NCI-H2196 (cell line): ENCODE results near the gene ARRDC2.
"Not testable (repeated sequence)": the region's sequence is repeated elsewhere in the genome, so short reads cannot be mapped to it uniquely, and the experiment has no call there.

ENCODE experiments used
- DNase-seq: peaks from one replicate; lab custom pipeline; 2025; ENCODE audit not compliant: unreplicated experiment; lab: John Stamatoyannopoulos, UW

Gene ARRDC2

DNA sequence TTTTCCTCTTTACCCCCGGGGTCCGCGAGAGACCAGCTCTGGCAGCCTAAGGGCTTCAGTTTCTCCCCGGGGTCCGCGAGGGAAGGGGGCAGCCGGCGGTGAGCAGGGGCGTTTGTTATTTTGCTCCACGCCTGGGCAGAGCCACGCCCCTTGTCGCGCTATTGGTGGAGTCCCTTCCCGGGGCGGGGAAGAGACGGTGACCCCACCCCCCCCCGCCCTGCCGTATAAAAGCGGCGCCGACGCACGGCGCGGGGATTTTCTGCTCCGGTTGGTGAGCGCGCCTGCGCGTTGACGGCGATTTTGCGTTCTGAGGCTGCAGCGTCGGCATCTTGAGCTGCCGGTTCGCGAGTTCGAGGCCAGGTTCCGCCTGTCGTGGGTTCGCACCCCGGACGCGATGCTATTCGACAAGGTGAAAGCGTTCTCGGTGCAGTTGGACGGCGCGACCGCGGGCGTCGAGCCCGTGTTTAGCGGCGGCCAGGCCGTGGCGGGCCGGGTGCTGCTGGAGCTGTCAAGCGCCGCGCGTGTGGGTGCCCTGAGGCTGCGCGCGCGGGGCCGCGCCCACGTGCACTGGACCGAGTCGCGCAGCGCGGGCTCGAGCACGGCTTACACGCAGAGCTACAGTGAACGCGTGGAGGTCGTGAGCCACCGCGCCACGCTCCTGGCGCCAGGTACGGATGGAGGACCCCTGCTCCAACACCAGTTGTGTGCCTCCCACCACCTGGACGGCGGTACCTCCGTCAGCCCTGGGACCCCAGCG lies at the start of gene ARRDC2:
ARRDC2 (plus strand) TSS at position 254 of the 757 bp plus-strand sequence; CDS start at position 395, 141 bp downstream.
- no peak for DNase-seq

- DNase-seq, result no peak
These were observed 43.9 kb upstream of the ARRDC2 start for GRCh38 chr19:17963936-17964691.

- no peak for DNase-seq
These were observed 42.4 kb upstream of the ARRDC2 start for GRCh38 chr19:17965370-17966128.

GRCh38 chr19:17966129-17966483 lies 41.9 kb upstream of the ARRDC2 start:
- DNase-seq, result no peak

GRCh38 chr19:17966550-17967256 lies 41.3 kb upstream of the ARRDC2 start, which contains the start of gene KCNN1:
KCNN1 (plus strand) TSS chr19:17967107; CDS start chr19:17973889, 6,782 bp downstream.
- no peak for DNase-seq

DNA sequence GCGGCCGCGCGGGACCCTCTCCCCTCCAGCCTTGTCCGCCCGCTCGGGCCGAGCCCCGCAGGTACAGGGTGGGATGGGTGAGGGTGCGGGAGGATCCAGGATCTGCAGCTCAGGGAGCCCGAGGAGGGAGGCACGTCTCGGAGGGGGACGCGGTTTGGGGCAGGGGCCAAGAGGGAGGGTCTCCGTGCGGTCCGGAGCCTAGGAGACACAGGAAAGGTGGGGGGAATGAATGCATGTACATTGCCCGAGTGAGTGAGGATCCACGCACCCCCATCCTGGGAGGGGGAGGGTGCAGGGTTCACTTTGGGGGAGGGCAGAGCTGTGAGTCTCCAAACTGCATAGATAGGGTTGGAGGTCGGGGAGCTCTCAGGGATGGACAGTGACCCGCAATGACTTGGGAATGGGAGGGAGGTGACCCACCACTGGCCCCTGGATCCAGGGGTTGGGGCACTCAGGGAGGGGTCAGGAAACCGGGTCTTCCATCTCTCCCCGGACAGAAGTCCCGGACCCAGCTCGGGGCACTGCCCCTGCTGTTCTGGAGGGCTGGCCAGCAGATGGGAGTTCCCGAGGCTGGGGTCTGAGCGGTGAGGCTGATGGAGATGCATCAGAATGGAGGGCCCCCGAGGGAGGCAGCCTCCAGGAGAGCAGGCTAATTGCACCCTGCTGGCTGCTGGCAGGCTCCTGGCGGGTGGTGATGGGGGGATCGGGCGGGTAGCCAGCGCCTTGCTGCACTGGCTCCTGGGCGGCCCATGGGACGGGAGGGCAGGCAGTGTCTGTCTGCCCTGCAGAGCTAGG lies 40.5 kb upstream of the ARRDC2 start:
- no peak for DNase-seq

- no peak for DNase-seq
These were observed 39.6 kb upstream of the ARRDC2 start for GRCh38 chr19:17968362-17968761.

DNA sequence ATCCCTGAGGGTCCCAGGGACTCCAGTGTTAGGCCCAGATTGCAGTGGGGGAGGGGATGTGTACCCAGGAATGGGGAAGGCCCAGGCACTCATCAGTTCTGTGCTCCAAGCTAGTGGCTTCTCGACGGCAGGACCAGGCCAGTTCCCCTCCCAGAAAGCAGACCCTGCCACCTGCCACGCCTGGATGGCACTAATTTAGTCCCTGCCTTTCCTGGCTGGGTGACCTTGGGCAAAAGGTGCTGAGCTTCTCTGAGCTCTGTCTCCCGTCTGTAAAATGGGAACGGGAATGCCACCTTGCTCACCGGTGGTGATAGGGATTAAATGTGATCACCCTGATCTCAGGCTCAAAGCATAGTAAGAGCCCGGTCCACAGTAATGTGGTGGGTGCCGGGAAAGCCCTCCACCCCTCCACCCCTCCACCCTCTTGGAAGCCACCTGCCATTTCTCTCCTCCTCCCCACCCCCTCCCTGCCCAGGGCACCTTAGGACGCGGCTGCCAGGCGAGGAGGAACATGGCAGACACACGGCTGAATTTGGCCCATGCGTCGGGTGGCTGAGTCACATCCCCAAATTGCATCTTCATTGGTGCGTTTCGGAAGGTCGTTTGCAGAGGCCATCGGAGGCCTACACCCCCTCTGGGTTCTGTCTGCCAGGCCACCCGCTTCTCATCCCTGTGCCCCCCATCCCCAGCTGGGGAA lies 38.7 kb upstream of the ARRDC2 start:
- no peak for DNase-seq

DNA sequence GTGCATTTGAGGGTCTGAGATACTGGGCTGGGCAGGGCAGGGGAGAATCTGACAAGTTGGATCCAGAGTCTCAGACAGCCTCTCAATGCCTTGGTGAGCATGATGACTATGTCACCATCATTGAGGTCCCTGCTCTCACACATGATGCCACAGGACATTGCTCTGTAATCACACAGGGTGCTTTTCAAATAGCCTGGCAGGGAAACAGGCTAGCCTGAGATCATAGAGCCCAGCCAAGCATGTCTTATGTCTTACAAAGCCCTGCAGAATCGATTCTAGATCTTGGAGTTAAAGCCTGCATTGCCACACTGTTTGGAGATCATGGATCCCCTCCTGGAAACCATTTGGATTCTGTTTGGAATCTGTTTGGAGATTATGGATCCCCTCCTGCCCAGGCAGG lies 35.7 kb upstream of the ARRDC2 start:
- DNase-seq, result no peak

GRCh38 chr19:17973759-17974158 lies 34.2 kb upstream of the ARRDC2 start:
- DNase-seq, result no peak

GRCh38 chr19:17974551-17974950 lies 33.4 kb upstream of the ARRDC2 start:
- DNase-seq, result no peak

DNA sequence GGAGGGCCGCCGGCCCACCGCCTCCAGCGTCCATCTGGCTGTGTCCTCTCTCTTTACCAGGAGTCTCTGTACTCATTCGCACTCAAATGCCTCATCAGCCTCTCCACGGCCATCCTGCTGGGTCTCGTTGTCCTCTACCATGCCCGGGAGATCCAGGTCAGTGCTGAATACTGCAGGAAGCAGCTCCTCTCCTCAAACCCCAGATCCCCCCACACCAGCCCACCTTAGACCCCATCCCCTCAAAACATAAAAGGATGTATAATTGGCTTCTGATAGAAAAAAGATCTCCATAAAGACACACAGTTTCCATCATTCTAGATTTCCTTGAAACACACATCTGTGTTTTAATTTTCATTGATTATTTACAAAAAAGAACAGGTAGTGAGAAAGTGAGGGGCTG lies 32.9 kb upstream of the ARRDC2 start:
- no peak for DNase-seq

DNA sequence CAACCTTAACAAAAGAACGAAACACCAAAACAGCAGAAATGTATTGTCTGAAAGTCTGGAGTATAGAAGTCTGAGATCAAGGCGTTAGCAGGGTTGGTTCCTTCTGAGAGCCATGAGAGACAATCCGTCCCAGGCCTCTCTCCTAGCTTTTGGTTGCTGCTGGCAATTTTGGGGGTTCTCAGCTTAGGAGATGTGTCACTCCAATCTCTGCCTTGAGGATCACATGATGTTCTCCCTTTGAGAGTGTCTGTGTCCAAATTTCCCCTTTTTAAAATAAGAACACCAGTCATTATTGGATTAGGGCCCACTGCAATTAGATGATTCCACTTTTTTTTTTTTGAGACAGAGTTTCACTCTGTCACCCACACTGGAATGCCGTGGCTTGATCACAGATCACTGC lies 30.9 kb upstream of the ARRDC2 start:
- DNase-seq, result no peak

GRCh38 chr19:17977488-17977887 lies 30.5 kb upstream of the ARRDC2 start:
- DNase-seq, result no peak

DNA sequence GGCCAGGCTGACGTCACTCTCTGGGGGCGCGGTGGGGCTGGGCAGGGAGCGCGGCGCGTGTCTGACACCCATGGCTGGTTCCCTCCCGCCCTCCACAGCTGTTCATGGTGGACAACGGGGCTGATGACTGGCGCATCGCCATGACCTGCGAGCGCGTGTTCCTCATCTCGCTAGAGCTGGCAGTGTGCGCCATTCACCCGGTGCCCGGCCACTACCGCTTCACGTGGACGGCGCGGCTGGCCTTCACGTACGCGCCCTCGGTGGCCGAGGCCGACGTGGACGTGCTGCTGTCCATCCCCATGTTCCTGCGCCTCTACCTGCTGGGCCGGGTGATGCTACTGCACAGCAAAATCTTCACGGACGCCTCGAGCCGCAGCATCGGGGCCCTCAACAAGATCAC lies 26.4 kb upstream of the ARRDC2 start:
- DNase-seq, result no peak

DNA sequence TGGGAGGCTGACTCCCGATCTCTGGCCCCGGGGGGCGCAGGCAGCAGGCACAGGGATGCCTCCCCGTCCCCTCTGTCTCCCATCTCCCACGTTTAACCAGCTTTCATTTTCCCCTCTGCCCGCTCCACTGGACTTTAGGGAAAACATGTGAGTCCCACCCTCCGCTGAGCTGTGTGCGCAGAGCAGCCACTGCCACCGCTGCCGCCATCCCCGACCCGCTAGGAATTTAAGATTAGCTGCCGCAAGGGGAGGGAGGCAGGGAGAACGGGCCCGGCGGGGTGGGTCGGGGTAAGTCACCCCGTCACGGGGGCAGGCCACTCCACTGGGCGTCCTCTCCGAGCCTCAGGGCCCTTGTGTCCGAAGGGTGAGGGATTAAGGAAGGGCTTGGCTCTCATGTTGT lies 25.5 kb upstream of the ARRDC2 start:
- no peak for DNase-seq

DNA sequence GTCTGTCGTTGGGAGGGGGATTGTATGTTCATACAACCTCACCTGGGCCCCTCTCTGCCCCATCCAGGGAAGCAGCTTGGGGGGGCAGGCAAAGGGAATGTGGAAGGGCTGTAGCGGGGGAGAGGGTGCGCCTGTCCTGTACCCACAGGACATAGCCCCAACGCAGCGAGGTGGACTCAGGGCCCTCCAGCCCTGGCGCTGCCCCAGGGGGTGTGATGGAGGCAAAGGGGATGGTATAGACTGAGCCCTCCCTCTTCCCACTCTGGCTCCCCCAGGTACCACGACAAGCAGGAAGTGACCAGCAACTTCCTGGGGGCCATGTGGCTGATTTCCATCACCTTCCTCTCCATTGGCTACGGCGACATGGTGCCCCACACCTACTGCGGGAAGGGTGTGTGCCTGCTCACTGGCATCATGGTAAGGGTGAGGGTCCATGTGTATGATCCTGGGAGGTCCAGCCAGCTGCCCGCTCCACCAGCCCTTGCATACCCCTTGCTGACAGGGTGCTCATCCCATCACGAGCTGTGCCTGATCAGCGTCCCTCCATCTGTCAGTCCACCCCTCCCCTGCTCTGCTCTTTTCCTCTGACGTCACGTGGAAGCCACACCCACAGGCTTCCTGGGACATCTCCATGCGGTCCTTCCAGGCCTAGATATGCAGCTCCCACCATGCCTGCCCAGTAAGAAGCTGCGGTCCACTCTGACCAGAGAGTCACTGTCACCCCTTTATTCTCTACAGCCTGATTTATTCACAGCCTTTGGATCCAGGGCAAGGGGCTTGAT lies 22.7 kb upstream of the ARRDC2 start:
- no peak for DNase-seq

- not testable (repeated sequence) for DNase-seq
These were observed 21.4 kb upstream of the ARRDC2 start for GRCh38 chr19:17986569-17986968.

DNA sequence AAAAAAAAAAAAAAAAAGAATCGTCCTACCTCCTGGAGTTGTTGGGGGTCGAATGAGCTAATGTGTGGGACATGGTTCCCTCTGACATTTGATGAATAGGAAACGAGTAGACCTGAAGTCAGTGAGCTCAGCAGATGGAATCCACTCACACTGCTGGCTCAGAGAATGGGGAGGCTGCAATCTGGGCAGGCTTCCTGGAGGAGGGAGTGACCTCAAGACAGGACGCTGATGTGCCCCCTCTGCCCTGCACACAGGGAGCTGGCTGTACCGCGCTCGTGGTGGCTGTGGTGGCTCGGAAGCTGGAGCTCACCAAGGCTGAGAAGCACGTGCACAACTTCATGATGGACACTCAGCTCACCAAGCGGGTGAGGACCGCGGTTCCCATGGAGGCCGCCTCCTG lies 19.8 kb upstream of the ARRDC2 start:
- DNase-seq, result no peak
